HG03565 (cell line): ENCODE results near the gene PIP5K1B.

Experiments used
- ATAC-seq: cut with Tn5 transposase; IDR thresholded peaks from one replicate; pipeline ENCODE4 v1.9.1; 2021; ENCODE audit warnings: mild to moderate bottlenecking, moderate library complexity; ENCODE audit not compliant: unreplicated experiment

The PIP5K1B gene

DNA sequence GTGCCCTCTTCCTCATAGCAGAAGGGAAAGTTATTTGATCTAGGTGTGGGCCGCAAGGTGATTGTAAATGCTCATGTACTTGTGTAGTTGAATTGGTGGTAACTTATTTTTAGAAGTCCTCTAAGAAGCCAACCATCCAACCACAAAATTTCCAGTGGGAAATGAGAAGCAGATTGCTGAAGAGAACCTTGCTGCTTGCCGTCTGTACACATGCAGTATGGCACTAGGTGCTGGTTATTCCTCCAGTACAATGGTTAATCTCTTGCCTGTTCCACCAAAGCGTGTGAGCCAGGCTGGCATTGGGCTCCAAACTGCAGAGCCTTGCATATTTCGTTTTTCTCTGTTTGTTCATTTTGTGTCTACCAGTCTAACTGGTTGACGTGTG lies 28.0 kb downstream of the PIP5K1B start:
- no peak for ATAC-seq

DNA sequence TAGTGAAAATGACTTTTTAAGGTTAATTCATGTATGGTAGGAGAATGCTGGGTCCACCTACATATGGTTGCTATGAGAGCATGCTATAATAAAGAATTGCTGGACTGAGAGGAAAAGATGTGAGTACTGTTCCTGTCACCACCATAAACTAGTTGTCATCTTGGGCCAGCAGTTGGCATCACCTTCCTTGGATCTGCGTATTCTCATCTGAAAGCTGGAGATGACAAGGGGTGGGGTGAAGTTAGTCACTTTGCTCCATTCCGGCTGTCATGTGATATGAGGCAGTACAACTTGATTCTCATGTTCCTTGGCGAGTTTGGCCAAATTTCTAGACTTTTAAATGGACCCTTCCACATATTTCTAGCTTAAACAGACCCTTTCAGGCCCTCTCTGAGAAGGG lies 33.3 kb downstream of the PIP5K1B start:
- no peak for ATAC-seq

DNA sequence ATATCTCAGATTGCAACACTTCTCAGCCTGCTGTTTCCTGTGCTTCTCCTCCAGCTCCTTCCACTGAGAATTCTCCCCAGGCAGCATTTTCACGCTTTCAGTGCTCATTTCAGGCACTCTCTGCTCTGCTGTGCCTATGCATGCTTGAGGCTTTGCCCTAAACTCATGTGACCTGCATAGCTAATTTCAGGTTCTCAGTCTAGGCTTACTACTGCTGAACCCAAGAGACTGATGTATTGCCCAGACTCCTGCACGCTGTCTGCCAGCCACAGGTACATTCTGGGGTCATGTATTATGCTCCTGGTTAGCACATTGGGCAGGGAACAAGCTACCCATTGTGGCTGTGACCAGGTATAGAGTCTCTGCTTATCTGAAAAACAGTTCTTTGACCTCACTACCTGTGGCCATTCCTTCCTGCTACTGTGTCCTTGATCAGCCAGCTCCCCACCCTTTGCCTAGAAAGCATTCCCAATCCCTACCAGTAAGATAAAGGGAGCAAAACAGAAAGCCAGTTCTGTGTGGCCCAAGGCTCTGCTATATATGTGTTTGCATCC lies 34.7 kb downstream of the PIP5K1B start:
- ATAC-seq: no peak

DNA sequence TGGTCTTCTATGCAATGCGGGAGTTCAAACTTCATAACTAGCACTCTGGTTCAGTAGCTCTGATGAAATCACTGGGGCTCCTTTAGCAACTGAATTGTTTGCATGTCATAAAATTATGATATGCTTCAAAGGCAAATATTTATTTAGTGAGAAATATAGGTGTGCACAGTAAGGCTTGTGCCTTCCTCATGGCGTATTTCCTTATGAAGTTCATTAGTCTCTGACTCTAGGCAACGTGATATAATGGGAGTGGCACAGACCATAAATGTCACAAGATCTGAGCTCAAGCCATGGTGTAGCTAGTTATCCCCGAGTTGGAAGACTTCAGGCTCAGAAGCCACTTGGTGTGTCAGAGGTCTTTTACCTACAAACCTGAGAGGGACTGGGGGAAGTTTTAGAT lies 35.5 kb downstream of the PIP5K1B start:
- no peak for ATAC-seq

DNA sequence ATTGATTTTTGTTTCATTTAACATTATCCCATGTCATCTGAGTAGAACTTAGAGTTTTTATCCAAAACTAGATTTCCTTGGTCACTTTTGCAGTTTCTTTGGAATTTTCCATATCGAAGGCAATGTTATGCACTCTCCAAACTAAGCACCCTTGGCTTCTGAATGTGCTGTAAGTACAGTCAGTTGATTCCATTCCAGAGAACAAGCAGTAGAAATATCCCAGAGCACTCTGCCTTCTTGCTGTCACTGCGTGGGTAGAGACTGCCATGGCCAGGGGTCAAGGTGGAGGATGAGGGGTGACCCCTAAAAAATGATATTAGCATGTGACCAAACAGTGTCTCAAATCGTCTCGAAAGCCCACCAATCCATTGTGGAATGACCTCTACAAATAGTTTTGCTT lies 36.2 kb downstream of the PIP5K1B start:
- no peak for ATAC-seq

GRCh38 chr9:68741704-68742332 lies 36.8 kb downstream of the PIP5K1B start:
- no peak for ATAC-seq

DNA sequence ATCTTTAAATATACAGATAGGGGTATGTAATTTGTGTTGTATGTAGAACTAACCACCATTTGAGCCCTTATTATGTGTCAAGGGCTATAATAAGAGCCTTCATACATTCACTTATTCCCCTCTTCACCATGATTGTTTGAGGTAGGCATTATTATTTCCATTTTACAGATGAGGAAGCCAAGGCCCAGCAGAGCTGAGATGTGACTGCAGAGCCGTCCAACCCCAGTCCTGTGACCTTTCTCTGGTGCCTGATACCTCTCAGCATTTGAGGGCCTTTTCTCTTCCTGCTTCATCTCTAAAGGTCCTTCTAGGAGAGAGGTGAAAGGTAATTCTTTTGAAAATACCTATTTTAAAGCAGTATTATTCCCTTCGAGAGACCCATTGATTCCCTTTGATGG lies 37.3 kb downstream of the PIP5K1B start:
- no peak for ATAC-seq

GRCh38 chr9:68744426-68744825 lies 39.4 kb downstream of the PIP5K1B start:
- ATAC-seq: no peak

GRCh38 chr9:68746525-68746924 lies 41.5 kb downstream of the PIP5K1B start:
- no peak for ATAC-seq

DNA sequence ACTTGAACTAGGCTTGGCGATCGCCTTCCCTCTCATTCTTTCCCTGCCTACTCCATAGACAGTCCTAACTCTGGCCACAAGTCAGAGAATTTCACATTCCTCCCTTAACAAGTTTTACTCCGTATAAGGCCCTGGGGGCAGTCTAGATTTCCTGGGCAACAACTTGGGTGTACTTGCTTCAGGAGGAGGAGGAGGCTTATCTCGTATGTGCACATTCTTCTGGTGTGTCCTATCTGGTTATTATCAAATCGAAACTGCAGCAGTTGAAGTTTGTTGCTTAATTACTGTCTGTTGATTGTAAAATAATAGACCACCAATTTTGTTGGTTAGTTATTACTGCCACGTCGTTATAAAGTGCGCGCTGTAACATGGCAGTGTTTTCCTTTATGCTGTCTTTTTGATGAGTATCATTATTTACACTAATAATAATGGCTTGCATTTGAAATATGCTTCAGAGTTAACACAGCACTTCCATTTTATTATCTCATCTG lies 42.0 kb downstream of the PIP5K1B start:
- ATAC-seq: no peak

GRCh38 chr9:68749135-68749534 lies 44.1 kb downstream of the PIP5K1B start:
- ATAC-seq: no peak

DNA sequence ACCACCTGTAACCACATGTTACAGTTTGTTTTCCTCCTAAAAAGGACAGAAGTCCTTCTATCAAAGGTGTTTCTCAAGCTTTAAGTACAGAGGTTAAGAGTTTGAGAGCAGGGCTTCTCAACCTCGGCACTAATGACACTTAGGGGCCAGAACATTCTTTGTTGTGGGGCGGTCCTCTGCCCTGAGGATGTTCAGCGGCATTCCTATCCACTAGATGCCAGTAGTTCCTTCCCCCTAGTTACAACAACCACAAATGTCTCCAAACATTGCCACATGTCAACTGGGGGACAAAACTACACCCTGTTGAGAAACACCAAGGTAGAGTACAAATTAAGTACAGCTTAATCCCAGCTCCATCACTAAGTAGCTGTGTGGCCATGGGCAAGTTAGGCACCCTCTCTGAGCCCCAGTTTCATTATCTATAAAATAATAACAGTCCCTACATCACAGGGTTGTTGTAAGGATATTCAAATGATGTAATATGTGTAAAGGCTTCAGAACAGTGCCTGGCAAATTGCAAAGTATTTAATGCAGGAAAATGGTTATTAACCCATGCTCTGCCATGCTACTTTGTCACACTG lies 44.6 kb downstream of the PIP5K1B start:
- ATAC-seq: no peak

- ATAC-seq: no peak
Measured at GRCh38 chr9:68750255-68750654, 45.2 kb downstream of the PIP5K1B start.

DNA sequence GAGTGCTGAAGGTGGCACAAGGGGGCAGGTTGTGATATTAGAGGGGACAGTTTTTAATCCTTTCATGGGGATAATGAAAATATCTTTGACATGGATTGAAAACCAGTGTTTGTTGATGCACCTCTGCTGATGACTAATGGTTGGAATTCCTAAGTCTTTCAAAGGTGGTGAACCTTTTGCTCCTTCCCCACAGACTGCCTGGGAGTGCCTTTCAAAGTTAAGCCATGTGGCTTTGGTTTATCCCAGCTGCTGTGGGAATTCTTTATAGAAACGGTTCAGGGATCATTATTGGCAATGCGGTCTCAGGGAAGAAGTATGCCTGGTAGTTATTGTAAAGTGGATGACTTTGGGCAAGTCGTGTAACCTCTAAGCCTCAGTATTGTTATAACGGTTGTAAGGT lies 45.7 kb downstream of the PIP5K1B start:
- no peak for ATAC-seq

DNA sequence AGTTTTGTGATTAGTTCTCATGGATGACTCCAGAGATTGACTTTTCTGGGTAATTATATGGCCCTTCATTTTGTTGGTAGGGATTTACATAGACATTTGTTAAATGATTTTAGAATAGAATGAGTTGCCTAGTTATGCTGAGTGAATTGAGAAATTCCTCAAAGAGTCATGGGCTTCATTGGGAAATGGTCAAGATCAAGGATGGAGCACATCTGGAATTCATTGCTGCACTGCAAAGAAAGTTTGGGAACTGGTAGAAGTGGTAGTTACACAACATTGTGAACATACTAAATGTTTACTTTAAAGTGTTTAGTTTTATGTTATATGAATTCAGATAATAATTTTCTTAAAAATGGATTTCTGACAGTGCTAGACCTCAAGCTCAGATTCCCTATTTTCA lies 46.5 kb downstream of the PIP5K1B start:
- ATAC-seq: no peak

GRCh38 chr9:68755051-68755450 lies 50.0 kb downstream of the PIP5K1B start:
- ATAC-seq: no peak

DNA sequence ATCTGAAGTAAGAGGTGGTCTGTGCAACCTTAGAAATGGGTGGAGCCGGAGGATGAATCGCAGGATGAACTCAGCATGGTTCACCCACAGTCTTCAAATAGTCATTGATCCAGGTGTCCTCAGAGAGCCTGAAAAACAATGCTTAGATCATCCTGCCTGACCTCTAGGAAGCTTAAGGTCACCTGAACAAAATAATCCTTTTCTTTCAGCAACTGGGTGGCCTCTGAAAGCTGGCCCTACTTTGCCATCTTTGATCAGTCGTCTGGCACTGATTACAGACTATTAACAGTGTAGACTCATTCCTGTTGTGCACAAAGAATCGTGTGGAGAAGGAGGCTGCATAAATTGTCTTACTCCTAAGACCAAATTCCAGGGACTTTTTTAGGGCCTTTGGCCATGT lies 50.7 kb downstream of the PIP5K1B start:
- ATAC-seq: no peak

DNA sequence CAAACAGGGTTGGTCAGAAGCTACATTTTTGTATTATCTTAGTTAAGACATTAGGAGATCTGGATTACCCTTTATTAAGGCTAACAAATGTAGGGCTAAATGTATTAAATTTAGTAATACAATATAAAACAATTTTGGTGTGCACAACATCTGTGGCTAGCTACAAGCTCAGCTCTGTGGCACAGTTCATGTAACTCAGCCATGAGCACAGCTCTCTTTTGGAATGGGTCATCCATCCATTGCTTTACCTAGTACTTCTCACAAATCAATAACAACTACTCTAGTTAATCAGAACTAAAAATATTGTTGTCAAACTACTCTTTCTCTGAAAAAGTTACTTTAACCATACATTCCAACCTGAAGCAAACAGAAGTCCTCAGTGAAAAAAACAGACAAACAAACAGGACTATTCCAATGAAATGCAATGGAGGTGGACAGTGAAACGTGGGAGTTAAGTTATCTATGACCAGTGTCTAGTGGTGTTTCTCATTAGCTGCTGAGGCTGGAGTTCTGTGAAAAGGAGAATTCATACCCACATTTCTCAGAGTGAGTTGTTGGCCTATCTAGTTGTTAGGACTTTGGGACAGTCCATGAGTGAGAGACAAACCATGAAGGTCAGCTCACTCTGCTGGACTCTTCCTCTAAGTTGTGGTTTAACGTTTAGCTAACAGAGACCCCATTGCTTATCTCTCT lies 55.1 kb downstream of the PIP5K1B start:
- ATAC-seq: no peak

DNA sequence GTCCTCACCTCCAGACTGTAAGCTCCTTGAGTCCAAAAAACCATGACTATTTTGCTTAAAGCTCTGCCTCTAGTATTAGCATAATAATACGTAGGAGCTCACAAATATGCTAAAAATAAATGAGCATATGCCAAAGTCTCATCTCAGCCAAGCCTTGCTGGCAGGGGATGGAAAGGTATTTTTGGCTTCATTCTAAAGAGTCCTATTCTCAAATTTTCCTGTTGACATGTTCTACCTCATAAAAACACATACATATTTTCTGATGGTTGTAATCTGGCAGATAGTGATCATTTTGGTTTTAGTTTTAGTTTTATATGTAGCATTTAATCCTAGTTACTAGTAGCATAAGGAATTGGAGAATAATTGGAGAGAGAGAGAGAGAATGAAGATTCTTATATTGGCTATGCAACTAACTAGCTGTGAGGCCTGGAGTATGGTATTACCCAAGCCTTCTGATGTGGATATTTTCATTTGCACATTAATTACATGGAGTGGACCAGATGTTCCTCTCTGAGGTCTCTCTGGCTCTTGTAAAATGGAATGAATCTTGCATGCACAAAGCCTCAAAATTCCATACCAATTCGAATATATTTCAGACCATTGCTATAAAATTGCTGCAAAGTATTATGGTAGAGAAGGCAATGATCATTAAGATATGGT lies 55.8 kb downstream of the PIP5K1B start:
- ATAC-seq: no peak

GRCh38 chr9:68762570-68762969 lies 57.5 kb downstream of the PIP5K1B start:
- peak; percentile 10 for ATAC-seq

DNA sequence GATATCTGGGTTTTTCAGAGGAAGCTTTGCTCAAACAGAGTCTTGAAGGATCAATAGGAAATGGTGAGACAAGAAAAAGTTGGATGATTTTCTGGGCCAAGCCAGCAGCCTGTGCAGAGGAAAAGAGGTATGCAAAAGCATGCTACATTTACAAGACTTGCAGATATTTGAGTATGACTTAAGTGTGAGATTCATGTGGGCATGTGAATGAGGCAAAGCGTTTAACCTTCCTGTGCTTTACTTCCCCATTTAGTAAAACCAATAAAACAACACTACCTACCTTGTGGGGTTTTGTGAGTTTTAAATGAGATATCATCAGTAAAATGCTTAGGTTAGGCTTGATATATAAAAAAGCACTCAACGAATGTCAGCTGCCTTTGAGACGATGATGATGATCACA lies 58.1 kb downstream of the PIP5K1B start:
- peak; percentile 64 for ATAC-seq

DNA sequence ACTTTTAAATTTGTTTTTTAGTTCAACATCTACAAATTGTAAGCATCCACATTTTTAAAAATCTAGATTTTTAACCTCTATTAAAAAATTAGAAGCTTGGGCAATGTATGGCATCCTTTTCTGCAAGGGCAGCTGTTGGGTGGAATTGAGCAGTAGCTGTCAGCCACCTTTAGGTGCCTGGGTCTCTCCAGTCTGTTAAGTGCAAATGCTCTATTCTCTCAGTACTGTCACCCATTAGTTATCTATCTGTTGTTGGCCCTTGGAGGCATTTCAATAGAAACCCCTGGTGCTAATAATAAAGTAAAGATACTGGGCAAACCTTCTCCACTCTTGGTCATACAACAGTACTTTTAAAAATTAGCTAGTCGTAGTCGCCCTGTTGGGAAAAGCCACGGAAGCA lies 63.6 kb downstream of the PIP5K1B start:
- ATAC-seq: no peak
